ENCODE data around the gene TRPV5.

DNA sequence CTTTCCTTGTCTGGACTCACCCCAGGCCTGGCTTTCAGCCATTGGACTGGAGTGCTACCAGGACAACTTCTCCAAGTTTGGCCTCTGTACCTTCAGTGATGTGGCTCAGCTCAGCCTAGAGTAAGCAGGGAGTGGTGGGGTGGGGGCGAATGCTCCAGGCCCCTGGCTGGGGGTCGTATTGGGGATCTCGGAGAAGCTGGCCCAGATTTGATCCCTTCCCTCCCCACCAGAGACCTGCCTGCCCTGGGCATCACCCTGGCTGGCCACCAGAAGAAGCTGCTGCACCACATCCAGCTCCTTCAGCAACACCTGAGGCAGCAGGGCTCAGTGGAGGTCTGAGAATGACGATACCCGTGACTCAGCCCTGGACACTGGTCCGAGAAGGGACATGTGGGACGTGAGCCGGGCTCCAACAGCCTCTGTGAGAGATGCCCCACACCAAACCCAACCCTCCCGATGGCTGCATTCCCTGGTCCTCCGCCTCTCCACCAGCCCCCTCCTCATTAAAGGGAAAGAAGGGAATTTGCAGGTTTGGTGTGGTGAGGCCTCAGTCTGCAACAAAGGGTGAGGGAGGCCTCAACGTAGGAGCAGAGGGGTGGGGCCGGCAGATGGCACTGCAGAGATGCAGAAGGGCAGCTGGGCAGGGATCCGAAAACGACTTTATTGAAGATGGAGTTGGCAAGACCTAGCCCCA lies 62.8 kb downstream of the TRPV5 start:
- TF ChIP-seq, protein P1, sequence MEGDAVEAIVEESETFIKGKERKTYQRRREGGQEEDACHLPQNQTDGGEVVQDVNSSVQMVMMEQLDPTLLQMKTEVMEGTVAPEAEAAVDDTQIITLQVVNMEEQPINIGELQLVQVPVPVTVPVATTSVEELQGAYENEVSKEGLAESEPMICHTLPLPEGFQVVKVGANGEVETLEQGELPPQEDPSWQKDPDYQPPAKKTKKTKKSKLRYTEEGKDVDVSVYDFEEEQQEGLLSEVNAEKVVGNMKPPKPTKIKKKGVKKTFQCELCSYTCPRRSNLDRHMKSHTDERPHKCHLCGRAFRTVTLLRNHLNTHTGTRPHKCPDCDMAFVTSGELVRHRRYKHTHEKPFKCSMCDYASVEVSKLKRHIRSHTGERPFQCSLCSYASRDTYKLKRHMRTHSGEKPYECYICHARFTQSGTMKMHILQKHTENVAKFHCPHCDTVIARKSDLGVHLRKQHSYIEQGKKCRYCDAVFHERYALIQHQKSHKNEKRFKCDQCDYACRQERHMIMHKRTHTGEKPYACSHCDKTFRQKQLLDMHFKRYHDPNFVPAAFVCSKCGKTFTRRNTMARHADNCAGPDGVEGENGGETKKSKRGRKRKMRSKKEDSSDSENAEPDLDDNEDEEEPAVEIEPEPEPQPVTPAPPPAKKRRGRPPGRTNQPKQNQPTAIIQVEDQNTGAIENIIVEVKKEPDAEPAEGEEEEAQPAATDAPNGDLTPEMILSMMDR (IDR thresholded peaks at IDR 0.05) = no peak
- no peak for TF ChIP-seq POLR2A (IDR thresholded peaks at IDR 0.05)
